Tibial nerve (tissue), 4 donors: ENCODE results near the gene SLC5A10.

ENCODE experiments used
- EP300 ChIP-seq, 2 donors: sonication (generic); formaldehyde crosslinking; IDR thresholded peaks; one replicate each; pipeline ENCODE4 v1.6.1; 2017; ENCODE audit warnings: antibody characterized with exemption in 2 of 2, mild to moderate bottlenecking in 1 of 2
- TF ChIP-seq, protein P1 (sequence below), 5 experiments: fragments of 200-600 bp in 3 of 5; fragments of 450-650 bp in 2 of 5; sonication (generic) in 3 of 5; IDR thresholded peaks; one replicate each; pipeline ENCODE4 v1.5.1; 2016 to 2019; ENCODE audit warnings: antibody characterized with exemption in 5 of 5, mild to moderate bottlenecking in 3 of 5, moderate library complexity in 2 of 5

DNA sequence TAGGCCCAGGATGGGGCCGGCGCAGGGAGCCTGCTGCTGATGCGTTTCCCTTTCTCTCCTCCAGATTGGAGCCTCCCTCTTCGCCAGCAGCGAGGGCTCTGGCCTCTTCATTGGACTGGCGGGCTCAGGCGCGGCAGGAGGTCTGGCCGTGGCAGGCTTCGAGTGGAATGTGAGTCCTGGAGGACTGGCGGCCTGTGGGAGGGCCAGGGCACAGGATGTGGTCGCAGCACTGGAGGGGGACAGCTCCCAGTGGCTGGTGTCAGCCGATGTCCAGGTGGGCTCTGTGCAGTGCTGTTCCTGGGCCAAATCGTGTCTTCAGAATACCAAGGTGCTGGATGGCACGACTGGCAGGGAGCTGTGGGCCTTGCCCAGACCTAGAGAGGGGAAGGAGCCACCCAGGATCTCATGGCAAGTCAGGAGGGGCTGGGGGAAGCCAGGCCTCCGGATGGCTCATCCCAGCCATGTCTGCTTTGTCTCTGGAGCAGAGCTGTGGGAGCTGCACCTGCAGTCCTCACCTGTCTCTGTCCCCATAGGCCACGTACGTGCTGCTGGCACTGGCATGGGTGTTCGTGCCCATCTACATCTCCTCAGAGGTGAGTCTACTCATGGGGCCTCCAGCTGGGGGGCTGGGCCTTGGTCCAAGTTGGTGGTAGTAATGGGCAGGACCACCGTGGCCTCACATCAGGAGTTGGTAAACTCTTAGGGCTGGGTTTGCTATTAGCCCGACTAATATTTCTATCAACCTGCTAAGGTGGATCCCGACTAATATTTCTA is 7.3 kb downstream of the SLC5A10 start:
- no peak for TF ChIP-seq EP300 (IDR thresholded peaks at IDR 0.05)
- TF ChIP-seq, protein P1, sequence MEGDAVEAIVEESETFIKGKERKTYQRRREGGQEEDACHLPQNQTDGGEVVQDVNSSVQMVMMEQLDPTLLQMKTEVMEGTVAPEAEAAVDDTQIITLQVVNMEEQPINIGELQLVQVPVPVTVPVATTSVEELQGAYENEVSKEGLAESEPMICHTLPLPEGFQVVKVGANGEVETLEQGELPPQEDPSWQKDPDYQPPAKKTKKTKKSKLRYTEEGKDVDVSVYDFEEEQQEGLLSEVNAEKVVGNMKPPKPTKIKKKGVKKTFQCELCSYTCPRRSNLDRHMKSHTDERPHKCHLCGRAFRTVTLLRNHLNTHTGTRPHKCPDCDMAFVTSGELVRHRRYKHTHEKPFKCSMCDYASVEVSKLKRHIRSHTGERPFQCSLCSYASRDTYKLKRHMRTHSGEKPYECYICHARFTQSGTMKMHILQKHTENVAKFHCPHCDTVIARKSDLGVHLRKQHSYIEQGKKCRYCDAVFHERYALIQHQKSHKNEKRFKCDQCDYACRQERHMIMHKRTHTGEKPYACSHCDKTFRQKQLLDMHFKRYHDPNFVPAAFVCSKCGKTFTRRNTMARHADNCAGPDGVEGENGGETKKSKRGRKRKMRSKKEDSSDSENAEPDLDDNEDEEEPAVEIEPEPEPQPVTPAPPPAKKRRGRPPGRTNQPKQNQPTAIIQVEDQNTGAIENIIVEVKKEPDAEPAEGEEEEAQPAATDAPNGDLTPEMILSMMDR (IDR thresholded peaks at IDR 0.05), result no peak
